Vagina (tissue), 2 donors: ENCODE results near the gene KCNK18. TPM values are rescaled to one million over a fixed set of nuclear protein-coding genes. Genes with fewer than 3 reads are reported as not detected.

Source experiments
- DNase-seq, 2 donors: peaks; one replicate each; pipeline ENCODE4 v3.0.0-alpha.2; 2017; ENCODE audit errors: extremely low spot score in 2 of 2
- H3K27ac ChIP-seq: fragments of 200-600 bp; sonication (generic); one replicate; pipeline ENCODE4 v1.5.1; 2019
- H3K27me3 ChIP-seq: fragments of 200-600 bp; sonication (generic); one replicate; pipeline ENCODE4 v1.5.1; 2019
- H3K36me3 ChIP-seq, 2 donors: fragments of 200-600 bp; sonication (generic); one replicate each; pipeline ENCODE4 v1.5.1; 2017 to 2019
- H3K4me1 ChIP-seq: fragments of 200-600 bp; sonication (generic); one replicate; pipeline ENCODE4 v1.5.1; 2019
- H3K4me3 ChIP-seq, 2 donors: fragments of 200-600 bp; sonication (generic); 1 replicate in 1 of 2; 2 replicates in 1 of 2; pipeline ENCODE4 v1.5.1; 2016 to 2019
- H3K9me3 ChIP-seq: fragments of 200-600 bp; sonication (generic); one replicate; pipeline ENCODE4 v1.5.1; 2019
- POLR2A ChIP-seq, 2 donors: fragments of 450-650 bp; IDR thresholded peaks; one replicate each; pipeline ENCODE4 v1.6.1; 2017; ENCODE audit warnings: antibody characterized with exemption in 2 of 2, mild to moderate bottlenecking in 2 of 2, moderate library complexity in 2 of 2
- POLR2AphosphoS5 ChIP-seq, 2 donors: sonication (generic); formaldehyde crosslinking; IDR thresholded peaks; one replicate each; pipeline ENCODE4 v1.9.0; 2017; ENCODE audit warnings: antibody characterized with exemption in 2 of 2, mild to moderate bottlenecking in 2 of 2, low read depth in 1 of 2; ENCODE audit not compliant: insufficient read depth in 1 of 2
- intact Hi-C: fragments of 100-400 bp; cut with DNase I; formaldehyde crosslinking; loops from one replicate; pipeline ENCODE4 v1.15.1; 2023
- total RNA-seq: library from RNA; depleted of rRNA; stranded (reverse); fragments of >200 nt; gene quantifications from one replicate; pipeline ENCODE4 v1.2.3, GENCODE V29; 2016
- TF ChIP-seq, protein P1 (sequence below), 3 experiments: fragments of 450-650 bp in 2 of 3; fragments of 200-600 bp in 1 of 3; sonication (generic) in 1 of 3; IDR thresholded peaks; one replicate each; pipeline ENCODE4 v1.5.1; 2017 to 2019; ENCODE audit warnings: antibody characterized with exemption in 3 of 3, mild to moderate bottlenecking in 2 of 3, moderate library complexity in 2 of 3

KCNK18 gene
- total RNA-seq, 1 donor from 2014 or later: not detected

DNA sequence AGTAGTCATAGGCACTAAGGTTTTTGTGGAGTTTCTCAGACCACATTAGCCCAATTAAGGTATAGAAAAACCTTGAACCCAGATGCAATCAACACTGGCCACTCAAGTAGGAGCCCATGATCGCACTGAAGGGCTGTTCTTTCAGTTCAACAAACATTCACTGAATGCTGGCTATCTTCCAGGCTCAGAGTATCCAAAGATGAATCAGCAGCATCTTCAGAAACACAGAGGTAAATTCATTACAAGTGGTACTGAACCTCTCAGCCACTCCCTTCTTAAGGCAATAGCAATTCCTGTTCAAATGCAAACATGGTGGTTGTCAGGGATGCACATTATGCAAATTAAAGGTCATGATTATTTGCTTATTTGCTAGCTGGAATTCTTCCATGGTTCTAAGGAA lies 17.1 kb downstream of the KCNK18 start:
- Histone ChIP-seq H3K27ac (no peak overlapping the region), H3K27me3 (no peaks in the 10 kb centered on the region), H3K36me3 (no peaks in the 10 kb centered on the region), H3K4me1 (peaks cover 15% of the 10 kb centered on the region), H3K4me3 (no peak overlapping the region), H3K9me3 (no peaks in the 10 kb centered on the region)
- no peak for DNase-seq
- intact Hi-C loops: no loop called here
- no peak for TF ChIP-seq POLR2A (IDR thresholded peaks at IDR 0.05)
- no peak for TF ChIP-seq POLR2AphosphoS5 (IDR thresholded peaks at IDR 0.05; ENCODE audit: insufficient read depth in 1 of 2, low read depth in 1 of 2)
- TF ChIP-seq, protein P1, sequence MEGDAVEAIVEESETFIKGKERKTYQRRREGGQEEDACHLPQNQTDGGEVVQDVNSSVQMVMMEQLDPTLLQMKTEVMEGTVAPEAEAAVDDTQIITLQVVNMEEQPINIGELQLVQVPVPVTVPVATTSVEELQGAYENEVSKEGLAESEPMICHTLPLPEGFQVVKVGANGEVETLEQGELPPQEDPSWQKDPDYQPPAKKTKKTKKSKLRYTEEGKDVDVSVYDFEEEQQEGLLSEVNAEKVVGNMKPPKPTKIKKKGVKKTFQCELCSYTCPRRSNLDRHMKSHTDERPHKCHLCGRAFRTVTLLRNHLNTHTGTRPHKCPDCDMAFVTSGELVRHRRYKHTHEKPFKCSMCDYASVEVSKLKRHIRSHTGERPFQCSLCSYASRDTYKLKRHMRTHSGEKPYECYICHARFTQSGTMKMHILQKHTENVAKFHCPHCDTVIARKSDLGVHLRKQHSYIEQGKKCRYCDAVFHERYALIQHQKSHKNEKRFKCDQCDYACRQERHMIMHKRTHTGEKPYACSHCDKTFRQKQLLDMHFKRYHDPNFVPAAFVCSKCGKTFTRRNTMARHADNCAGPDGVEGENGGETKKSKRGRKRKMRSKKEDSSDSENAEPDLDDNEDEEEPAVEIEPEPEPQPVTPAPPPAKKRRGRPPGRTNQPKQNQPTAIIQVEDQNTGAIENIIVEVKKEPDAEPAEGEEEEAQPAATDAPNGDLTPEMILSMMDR (IDR thresholded peaks at IDR 0.05): no peak

DNA sequence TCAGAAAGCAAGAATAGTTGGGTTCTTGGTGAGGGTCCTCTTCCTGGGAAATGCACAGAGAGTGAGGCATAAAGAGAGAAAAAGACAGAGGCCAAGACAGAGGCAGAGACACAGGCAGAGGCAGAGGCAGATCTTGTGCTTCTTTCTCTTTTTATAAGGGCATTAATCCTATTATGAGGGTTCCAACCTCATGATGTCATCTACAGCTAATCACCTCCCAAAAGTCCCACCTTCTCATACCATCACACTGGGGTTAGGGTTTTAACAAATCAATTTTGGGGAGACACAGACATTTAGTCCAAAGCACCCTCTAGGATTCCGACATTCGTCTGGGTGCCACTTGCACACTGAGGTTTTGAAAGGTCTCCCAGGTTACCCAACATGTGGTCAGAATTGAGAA lies 17.8 kb downstream of the KCNK18 start:
- H3K4me1 ChIP-seq: peaks cover 15% of the 10 kb centered on the region
- no peaks in the 10 kb centered on the region for H3K27me3 ChIP-seq
- TF ChIP-seq, protein P1 (IDR thresholded peaks at IDR 0.05): no peak
- no peak for TF ChIP-seq POLR2AphosphoS5 (IDR thresholded peaks at IDR 0.05; ENCODE audit: insufficient read depth in 1 of 2, low read depth in 1 of 2)
- no peak for TF ChIP-seq POLR2A (IDR thresholded peaks at IDR 0.05)
- H3K4me3 ChIP-seq: no peak overlapping the region
- intact Hi-C loops: no loop called here
- DNase-seq: no peak
- H3K27ac ChIP-seq: no peak overlapping the region
- H3K36me3 ChIP-seq: no peaks in the 10 kb centered on the region
- H3K9me3 ChIP-seq: no peaks in the 10 kb centered on the region

DNA sequence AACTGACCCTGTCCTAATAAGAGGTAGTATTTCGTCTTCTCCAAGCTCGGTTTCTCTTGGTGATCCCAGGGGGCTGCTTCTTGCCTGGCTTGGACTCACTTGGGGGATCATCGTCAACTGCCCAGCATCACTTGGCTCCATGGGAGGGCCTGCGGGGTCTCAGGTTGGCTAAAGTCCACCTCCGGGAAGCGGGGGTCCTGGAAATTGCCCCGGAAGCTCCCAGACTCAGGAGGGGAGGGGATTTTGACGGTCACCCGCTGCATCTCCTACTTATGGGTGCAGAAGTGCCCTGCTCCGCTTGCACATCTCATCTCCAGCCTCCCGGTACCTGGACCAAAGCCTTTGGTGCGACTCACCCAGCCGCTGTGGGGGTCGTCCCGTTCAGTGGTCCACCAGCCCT lies 18.7 kb downstream of the KCNK18 start:
- intact Hi-C loops: no loop called here
- Histone ChIP-seq H3K27ac (no peak overlapping the region), H3K4me1 (peaks cover 15% of the 10 kb centered on the region), H3K9me3 (no peaks in the 10 kb centered on the region), H3K4me3 (no peak overlapping the region), H3K27me3 (no peaks in the 10 kb centered on the region), H3K36me3 (no peaks in the 10 kb centered on the region)
- TF ChIP-seq POLR2AphosphoS5 (IDR thresholded peaks at IDR 0.05; ENCODE audit: insufficient read depth in 1 of 2, low read depth in 1 of 2) (no peak), POLR2A (IDR thresholded peaks at IDR 0.05) (no peak)
- TF ChIP-seq, protein P1 (IDR thresholded peaks at IDR 0.05): no peak
- no peak for DNase-seq

DNA sequence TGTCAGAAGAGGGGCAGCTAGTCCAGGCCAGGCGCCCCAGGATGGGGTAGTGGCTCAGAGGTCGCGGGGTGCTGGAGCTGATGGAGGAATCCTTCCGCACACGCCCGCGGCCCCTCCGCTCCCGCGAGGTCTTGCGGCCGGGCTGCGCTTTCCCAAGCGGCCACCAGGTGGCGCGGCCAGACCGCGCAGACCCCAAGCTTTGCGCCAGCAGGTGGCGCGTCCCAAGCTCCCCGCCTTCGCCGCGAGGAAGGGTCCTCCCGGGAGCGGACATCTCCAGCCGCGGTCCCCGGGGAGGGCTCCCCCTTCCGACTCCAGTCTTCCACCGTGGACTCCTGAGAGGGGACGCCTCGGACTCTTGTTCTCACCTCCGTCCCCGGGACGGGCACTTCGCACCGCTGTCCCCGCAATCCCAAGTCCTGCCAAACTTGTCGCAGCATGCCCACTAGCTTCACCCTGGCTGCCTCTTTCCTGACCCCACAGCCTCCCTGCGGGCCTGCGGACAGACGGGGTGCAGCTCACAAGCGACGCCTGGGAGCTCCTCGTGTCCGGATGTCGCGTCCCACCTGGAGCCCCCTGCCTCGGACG lies 19.4 kb downstream of the KCNK18 start:
- Histone ChIP-seq H3K4me1 (peaks cover 15% of the 10 kb centered on the region), H3K27me3 (no peaks in the 10 kb centered on the region), H3K4me3 (peak overlapping the region; percentile 25 to 38), H3K9me3 (no peaks in the 10 kb centered on the region), H3K27ac (no peak overlapping the region), H3K36me3 (no peaks in the 10 kb centered on the region)
- intact Hi-C loops: no loop called here
- DNase-seq: no peak
- TF ChIP-seq, protein P1 (IDR thresholded peaks at IDR 0.05): peak; percentile 99 to 100 (median 99)
- no peak for TF ChIP-seq POLR2AphosphoS5 (IDR thresholded peaks at IDR 0.05; ENCODE audit: insufficient read depth in 1 of 2, low read depth in 1 of 2)
- TF ChIP-seq POLR2A (IDR thresholded peaks at IDR 0.05): no peak

DNA sequence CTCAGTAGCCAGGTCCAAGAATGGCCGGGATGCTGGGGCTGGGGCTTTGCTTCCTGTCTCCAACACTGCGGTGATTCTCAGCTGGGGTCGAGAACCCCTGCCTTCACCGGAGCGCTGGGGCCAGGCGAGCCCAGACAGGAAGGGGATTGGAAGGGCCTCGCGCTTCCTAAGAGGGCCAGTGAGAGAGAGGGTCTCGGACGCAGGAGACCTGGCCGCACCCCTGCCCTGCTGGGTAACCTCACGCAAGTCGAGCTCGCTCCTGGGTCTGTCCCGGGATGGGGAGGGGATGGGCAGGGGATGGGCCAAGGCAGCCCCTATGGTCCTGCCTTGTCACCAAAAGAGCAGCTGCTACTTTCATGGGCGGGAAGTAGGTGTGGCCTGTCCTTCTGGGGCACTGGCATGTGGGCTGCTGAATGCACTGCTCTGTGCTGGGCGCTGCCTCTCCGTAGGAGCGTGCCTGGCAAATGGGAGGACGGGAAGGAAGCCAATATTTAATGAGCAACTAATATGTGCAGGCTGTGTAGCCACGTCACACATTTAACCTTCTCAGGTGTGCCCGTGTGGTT lies 20.0 kb downstream of the KCNK18 start:
- no peak for DNase-seq
- Histone ChIP-seq H3K27me3 (no peaks in the 10 kb centered on the region), H3K9me3 (no peaks in the 10 kb centered on the region), H3K4me3 (peak overlapping the region; percentile 25 to 38), H3K27ac (no peak overlapping the region), H3K4me1 (peaks cover 15% of the 10 kb centered on the region), H3K36me3 (no peaks in the 10 kb centered on the region)
- intact Hi-C loops: no loop called here
- TF ChIP-seq, protein P1 (IDR thresholded peaks at IDR 0.05): no peak
- TF ChIP-seq POLR2AphosphoS5 (IDR thresholded peaks at IDR 0.05; ENCODE audit: insufficient read depth in 1 of 2, low read depth in 1 of 2): no peak
- no peak for TF ChIP-seq POLR2A (IDR thresholded peaks at IDR 0.05)
